Measurements from ENCODE around the gene ARID1B. TPM values are rescaled to one million over a fixed set of nuclear protein-coding genes. Genes with fewer than 3 reads are reported as not detected.

ARID1B gene
- total RNA-seq, 1 donor from 2014 or later: 79.1 TPM

- Mint-ChIP-seq H3K27me3 (ENCODE audit: insufficient read depth) (no peaks in the 10 kb centered on the region), H3K27ac (no peak overlapping the region)
- intact Hi-C loops (cut with micrococcal nuclease): no loop called here
Measured at GRCh38 chr6:157201083-157201482, 423.9 kb downstream of the ARID1B start.

GRCh38 chr6:157203312-157203744 lies 426.1 kb downstream of the ARID1B start:
- intact Hi-C loops (cut with micrococcal nuclease): no loop called here
- H3K27ac Mint-ChIP-seq: no peak overlapping the region
- H3K36me3 Mint-ChIP-seq (ENCODE audit: low read depth): peaks cover 34% of the 10 kb centered on the region
- no peak overlapping the region for H3K4me3 Mint-ChIP-seq
- H3K4me1 Mint-ChIP-seq (ENCODE audit: low read depth): no peaks in the 10 kb centered on the region
- H3K27me3 Mint-ChIP-seq (ENCODE audit: insufficient read depth): no peaks in the 10 kb centered on the region
- no peaks in the 10 kb centered on the region for H3K9me3 Mint-ChIP-seq
- DNase-seq (ENCODE audit: low spot score): no peak

More at GRCh38 chr6:157201083-157201482, 423.9 kb downstream of the ARID1B start:
- no peak overlapping the region for H3K4me3 Mint-ChIP-seq
- no peak for DNase-seq (ENCODE audit: low spot score)
- no peaks in the 10 kb centered on the region for H3K9me3 Mint-ChIP-seq
- H3K4me1 Mint-ChIP-seq (ENCODE audit: low read depth): no peaks in the 10 kb centered on the region
- H3K36me3 Mint-ChIP-seq (ENCODE audit: low read depth): peaks cover 34% of the 10 kb centered on the region

- H3K4me1 Mint-ChIP-seq (ENCODE audit: low read depth): no peaks in the 10 kb centered on the region
- peaks cover 34% of the 10 kb centered on the region for H3K36me3 Mint-ChIP-seq (ENCODE audit: low read depth)
- DNase-seq (ENCODE audit: low spot score): no peak
- no peaks in the 10 kb centered on the region for H3K9me3 Mint-ChIP-seq
- H3K4me3 Mint-ChIP-seq: no peak overlapping the region
- no peak overlapping the region for H3K27ac Mint-ChIP-seq
- intact Hi-C loops (cut with micrococcal nuclease): no loop called here
- no peaks in the 10 kb centered on the region for H3K27me3 Mint-ChIP-seq (ENCODE audit: insufficient read depth)
Measured at GRCh38 chr6:157203764-157204163, 426.6 kb downstream of the ARID1B start.

GRCh38 chr6:157205473-157206358 lies 428.5 kb downstream of the ARID1B start:
- no peak for DNase-seq (ENCODE audit: low spot score)
- H3K27ac Mint-ChIP-seq: no peak overlapping the region
- intact Hi-C loops (cut with micrococcal nuclease): no loop called here
- no peaks in the 10 kb centered on the region for H3K4me1 Mint-ChIP-seq (ENCODE audit: low read depth)
- H3K4me3 Mint-ChIP-seq: no peak overlapping the region
- peaks cover 30% of the 10 kb centered on the region for H3K36me3 Mint-ChIP-seq (ENCODE audit: low read depth)
- H3K9me3 Mint-ChIP-seq: no peaks in the 10 kb centered on the region
- no peaks in the 10 kb centered on the region for H3K27me3 Mint-ChIP-seq (ENCODE audit: insufficient read depth)

- no peak overlapping the region for H3K4me3 Mint-ChIP-seq
- H3K27me3 Mint-ChIP-seq (ENCODE audit: insufficient read depth): no peaks in the 10 kb centered on the region
- no peaks in the 10 kb centered on the region for H3K9me3 Mint-ChIP-seq
- no peak overlapping the region for H3K27ac Mint-ChIP-seq
- no peak for DNase-seq (ENCODE audit: low spot score)
- no peaks in the 10 kb centered on the region for H3K4me1 Mint-ChIP-seq (ENCODE audit: low read depth)
- peaks cover 24% of the 10 kb centered on the region for H3K36me3 Mint-ChIP-seq (ENCODE audit: low read depth)
- intact Hi-C loops (cut with micrococcal nuclease): no loop called here
Measured at GRCh38 chr6:157206359-157206815, 429.2 kb downstream of the ARID1B start.

- no peaks in the 10 kb centered on the region for H3K27me3 Mint-ChIP-seq (ENCODE audit: insufficient read depth)
- no peak for DNase-seq (ENCODE audit: low spot score)
- no peak overlapping the region for H3K27ac Mint-ChIP-seq
- no peaks in the 10 kb centered on the region for H3K9me3 Mint-ChIP-seq
- intact Hi-C loops (cut with micrococcal nuclease): no loop called here
- H3K36me3 Mint-ChIP-seq (ENCODE audit: low read depth): peaks cover 20% of the 10 kb centered on the region
- H3K4me1 Mint-ChIP-seq (ENCODE audit: low read depth): no peaks in the 10 kb centered on the region
- no peak overlapping the region for H3K4me3 Mint-ChIP-seq
Measured at GRCh38 chr6:157207521-157208076, 430.4 kb downstream of the ARID1B start.

GRCh38 chr6:157209865-157210530 lies 432.8 kb downstream of the ARID1B start:
- Mint-ChIP-seq H3K36me3 (ENCODE audit: low read depth) (peaks cover 15% of the 10 kb centered on the region), H3K4me1 (ENCODE audit: low read depth) (no peaks in the 10 kb centered on the region), H3K27ac (no peak overlapping the region), H3K27me3 (ENCODE audit: insufficient read depth) (no peaks in the 10 kb centered on the region), H3K9me3 (no peaks in the 10 kb centered on the region), H3K4me3 (no peak overlapping the region)
- intact Hi-C loops (cut with micrococcal nuclease): no loop called here
- DNase-seq (ENCODE audit: low spot score): no peak

GRCh38 chr6:157210954-157211353 lies 433.8 kb downstream of the ARID1B start:
- Mint-ChIP-seq H3K36me3 (ENCODE audit: low read depth) (peaks cover 10% of the 10 kb centered on the region), H3K27me3 (ENCODE audit: insufficient read depth) (no peaks in the 10 kb centered on the region), H3K9me3 (no peaks in the 10 kb centered on the region), H3K27ac (no peak overlapping the region), H3K4me1 (ENCODE audit: low read depth) (no peaks in the 10 kb centered on the region), H3K4me3 (no peak overlapping the region)
- intact Hi-C loops (cut with micrococcal nuclease): no loop called here
- DNase-seq (ENCODE audit: low spot score): no peak

- Mint-ChIP-seq H3K36me3 (ENCODE audit: low read depth) (peaks cover 3% of the 10 kb centered on the region), H3K9me3 (no peaks in the 10 kb centered on the region), H3K27ac (no peak overlapping the region), H3K4me1 (ENCODE audit: low read depth) (no peaks in the 10 kb centered on the region), H3K27me3 (ENCODE audit: insufficient read depth) (no peaks in the 10 kb centered on the region), H3K4me3 (no peak overlapping the region)
- intact Hi-C loops (cut with micrococcal nuclease): no loop called here
- DNase-seq (ENCODE audit: low spot score): no peak
Measured at GRCh38 chr6:157211603-157212455, 434.7 kb downstream of the ARID1B start.

- H3K4me3 Mint-ChIP-seq: no peak overlapping the region
- peaks cover 2% of the 10 kb centered on the region for H3K36me3 Mint-ChIP-seq (ENCODE audit: low read depth)
- H3K27me3 Mint-ChIP-seq (ENCODE audit: insufficient read depth): no peaks in the 10 kb centered on the region
- H3K27ac Mint-ChIP-seq: no peak overlapping the region
- H3K4me1 Mint-ChIP-seq (ENCODE audit: low read depth): no peaks in the 10 kb centered on the region
- H3K9me3 Mint-ChIP-seq: no peaks in the 10 kb centered on the region
- DNase-seq (ENCODE audit: low spot score): no peak
- intact Hi-C loops (cut with micrococcal nuclease): no loop called here
Measured at GRCh38 chr6:157213426-157213825, 436.2 kb downstream of the ARID1B start.

GRCh38 chr6:157213907-157214565 lies 436.9 kb downstream of the ARID1B start:
- intact Hi-C loops (cut with micrococcal nuclease): no loop called here
- DNase-seq (ENCODE audit: low spot score): no peak
- H3K27ac Mint-ChIP-seq: no peak overlapping the region
- no peaks in the 10 kb centered on the region for H3K27me3 Mint-ChIP-seq (ENCODE audit: insufficient read depth)
- no peaks in the 10 kb centered on the region for H3K9me3 Mint-ChIP-seq
- H3K4me3 Mint-ChIP-seq: no peak overlapping the region
- H3K4me1 Mint-ChIP-seq (ENCODE audit: low read depth): no peaks in the 10 kb centered on the region
- H3K36me3 Mint-ChIP-seq (ENCODE audit: low read depth): peaks cover 2% of the 10 kb centered on the region

GRCh38 chr6:157215717-157216116 lies 438.5 kb downstream of the ARID1B start:
- Mint-ChIP-seq H3K36me3 (ENCODE audit: low read depth) (peaks cover 2% of the 10 kb centered on the region), H3K27ac (no peak overlapping the region), H3K4me1 (ENCODE audit: low read depth) (peaks cover 2% of the 10 kb centered on the region), H3K27me3 (ENCODE audit: insufficient read depth) (peaks cover 3% of the 10 kb centered on the region), H3K9me3 (no peaks in the 10 kb centered on the region), H3K4me3 (no peak overlapping the region)
- no peak for DNase-seq (ENCODE audit: low spot score)
- intact Hi-C loops (cut with micrococcal nuclease): no loop called here

All from activated T-helper 1 cell treated with anti-CD3 and anti-CD28 coated beads, Interleukin-12 subunit alpha, Interleukin-12 subunit beta, Interleukin-2, Interleukin-4 antibody, amounts not matched to agents 30 ng/mL and 10 ng/mL and 1 ng/mL, durations not matched to agents 14 hours and 24 hours and 36 hours (primary cell).